Motor neuron (in vitro differentiated cells): ENCODE data around the gene PEAK1. TPM values are rescaled to one million over a fixed set of nuclear protein-coding genes. Genes with fewer than 3 reads are reported as not detected.

Source experiments
- ATAC-seq, 8 experiments: fragments of 200-7000 bp; cut with Tn5 transposase; replicated peaks in 6 of 8; 2 replicates each; pipeline ENCODE4 v1.8.0; 2021; ENCODE audit warnings: mild to moderate bottlenecking in 8 of 8, moderate library complexity in 8 of 8
- H3K27ac ChIP-seq, 2 donors: fragments of 250-450 bp; sonication (Bioruptor Pico); 2 replicates each; pipeline ENCODE4 v1.9.0; 2021; ENCODE audit warnings: antibody characterized with exemption in 2 of 2, mild to moderate bottlenecking in 2 of 2, moderate library complexity in 1 of 2
- H3K4me1 ChIP-seq, 2 donors: fragments of 250-450 bp; sonication (Bioruptor Pico); replicated peaks in 1 of 2; 2 replicates each; pipeline ENCODE4 v1.6.1; 2021; ENCODE audit warnings: antibody characterized with exemption in 2 of 2, mild to moderate bottlenecking in 2 of 2, moderate library complexity in 1 of 2
- H3K4me3 ChIP-seq, 5 donors: fragments of 250-450 bp; sonication (Bioruptor Pico); 2 replicates each; pipeline ENCODE4 v1.9.0; 2021; ENCODE audit warnings: antibody characterized with exemption in 5 of 5, mild to moderate bottlenecking in 5 of 5, moderate library complexity in 4 of 5
- WGBS, 10 experiments: fragments of 450-650 bp; shearing (Covaris generic); methylation state at CpG; one replicate each; pipeline ENCODE4 v1.0.0; 2022; 5-methylcytosine and 5-hydroxymethylcytosine counted together
- in situ Hi-C, 9 experiments: fragments of 400-800 bp; cut with MboI; loops; one replicate each; pipeline ENCODE4 v1.15.0; 2021; ENCODE audit warnings: low sequenced_read_pairs in 9 of 9, low pct_unique_long_range_greater_than_20kb in 2 of 9; ENCODE audit not compliant: unreplicated experiment in 9 of 9
- total RNA-seq, 8 experiments: library from RNA; unstranded; fragments of 300-600 nt; gene quantifications; 2 replicates each; pipeline versions ENCODE4 v1.2.3 to v1.2.4, GENCODE V29; 2022

PEAK1 gene
- total RNA-seq, 8 experiments from 2014 or later = 8.9 to 87.5 (median 12.2) TPM

GRCh38 chr15:77067691-77068367, 352.1 kb downstream of the PEAK1 start:
- no peak for ATAC-seq
- in situ Hi-C loops = no loop called here
- WGBS, 10 experiments = 80 to 100% (median 94%) methylated on average over 1 to 3 of the region's 3 CpGs
- no peak overlapping the region for H3K4me3 ChIP-seq
- peaks cover 8 to 12% of the 10 kb centered on the region in 2 donors for H3K4me1 ChIP-seq
- no peak overlapping the region for H3K27ac ChIP-seq

DNA sequence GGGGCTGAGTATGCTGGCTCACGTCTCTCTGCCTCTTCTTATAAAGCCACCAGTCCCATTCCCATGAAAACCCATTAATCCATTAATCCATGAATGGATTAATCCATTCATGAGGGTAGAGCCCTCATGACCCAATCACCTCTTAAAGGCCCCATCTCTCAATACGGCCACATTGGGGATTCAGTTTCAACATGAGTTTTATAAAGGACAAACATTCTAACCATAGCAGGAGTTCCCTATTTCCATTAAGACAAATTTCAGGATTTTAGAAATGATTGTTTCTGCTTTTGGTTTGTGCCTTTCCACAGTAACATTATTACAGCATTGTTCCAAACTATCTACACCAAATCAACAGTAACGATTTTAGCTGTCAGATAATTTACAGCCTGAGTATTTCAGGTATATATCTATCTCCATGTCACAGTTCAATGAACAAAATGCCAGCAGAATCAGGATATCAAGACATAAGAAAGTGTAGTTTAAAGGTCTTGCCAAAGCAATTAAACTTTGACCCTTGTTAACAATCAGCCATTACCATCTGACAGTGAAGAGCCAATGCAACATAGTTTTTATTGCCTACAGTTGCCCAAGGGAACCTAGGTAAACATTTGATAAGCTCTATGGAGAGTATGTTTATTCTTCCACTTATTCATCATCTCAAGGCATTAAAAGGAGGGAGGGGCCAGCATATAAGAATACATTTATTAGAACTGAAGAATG, 352.8 kb downstream of the PEAK1 start:
- no peak overlapping the region for H3K4me3 ChIP-seq
- H3K4me1 ChIP-seq = peaks cover 8 to 12% of the 10 kb centered on the region in 2 donors
- H3K27ac ChIP-seq = no peak overlapping the region
- ATAC-seq = peak in 2 of 8 experiments; percentile 5 to 40
- 18 to 89% (median 80%) methylated on average over 1 to 3 of the region's 3 CpGs; no CpG with 5 or more reads in 2 of the 10 experiments for WGBS, 10 experiments
- in situ Hi-C loops = no loop called here

- WGBS, 10 experiments = 67 to 97% (median 89%) methylated on average over 2 to 6 of the region's 6 CpGs; no CpG with 5 or more reads in 1 of the 10 experiments
- in situ Hi-C loops = no loop called here
- Histone ChIP-seq H3K4me3 (no peak overlapping the region), H3K27ac (no peak overlapping the region), H3K4me1 (peaks cover 13 to 14% of the 10 kb centered on the region in 2 donors)
- ATAC-seq = no peak
Measured at GRCh38 chr15:77064539-77065308, 355.2 kb downstream of the PEAK1 start.

GRCh38 chr15:77064063-77064462, 355.8 kb downstream of the PEAK1 start:
- no peak overlapping the region for H3K27ac ChIP-seq
- in situ Hi-C loops = no loop called here
- H3K4me3 ChIP-seq = no peak overlapping the region
- ATAC-seq = no peak
- peaks cover 6 to 15% of the 10 kb centered on the region in 2 donors for H3K4me1 ChIP-seq
- 20 to 100% (median 89%) methylated on average over 1 to 2 of the region's 2 CpGs; no CpG with 5 or more reads in 2 of the 10 experiments for WGBS, 10 experiments

GRCh38 chr15:77063249-77063648, 356.7 kb downstream of the PEAK1 start:
- H3K4me3 ChIP-seq = no peak overlapping the region
- ATAC-seq = no peak
- H3K4me1 ChIP-seq = peaks cover 4 to 15% of the 10 kb centered on the region in 2 donors
- in situ Hi-C loops = no loop called here
- no peak overlapping the region for H3K27ac ChIP-seq

GRCh38 chr15:77060546-77060945, 359.4 kb downstream of the PEAK1 start:
- H3K4me3 ChIP-seq = no peak overlapping the region

GRCh38 chr15:77059786-77060361, 360.0 kb downstream of the PEAK1 start:
- in situ Hi-C loops = no loop called here
- peaks cover 4 to 11% of the 10 kb centered on the region in 2 donors for H3K4me1 ChIP-seq
- 10 to 100% (median 67%) methylated on average over 1 to 2 of the region's 2 CpGs; no CpG with 5 or more reads in 3 of the 10 experiments for WGBS, 10 experiments
- no peak overlapping the region for H3K4me3 ChIP-seq
- H3K27ac ChIP-seq = no peak overlapping the region
- peak in 1 of 8 experiments; percentile 33 for ATAC-seq

More at GRCh38 chr15:77060546-77060945, 359.4 kb downstream of the PEAK1 start:
- Histone ChIP-seq H3K27ac (no peak overlapping the region), H3K4me1 (peaks cover 4 to 11% of the 10 kb centered on the region in 2 donors)
- in situ Hi-C loops = no loop called here
- peak in 4 of 8 experiments; percentile 15 to 63 (median 46) for ATAC-seq

DNA sequence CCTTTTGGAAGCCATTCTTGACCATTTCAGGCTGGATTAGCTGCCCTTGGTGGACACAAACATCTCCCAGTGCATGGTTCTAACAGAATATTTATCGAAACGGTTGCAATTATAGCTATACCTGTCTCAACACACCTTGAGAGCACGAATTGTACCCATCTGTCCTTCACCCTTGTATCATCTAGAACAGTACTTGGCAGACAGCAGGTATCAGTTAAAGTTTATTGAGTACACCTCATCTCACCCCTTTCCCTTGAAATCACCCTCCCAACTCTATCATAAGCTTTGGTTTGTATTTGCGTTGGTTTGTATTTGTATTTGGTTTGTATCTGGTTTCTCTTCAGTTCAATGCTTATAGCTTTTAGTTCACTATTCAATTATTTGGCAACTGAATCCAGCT, 361.4 kb downstream of the PEAK1 start:
- peaks cover 4 to 11% of the 10 kb centered on the region in 2 donors for H3K4me1 ChIP-seq
- no peak overlapping the region for H3K27ac ChIP-seq
- in situ Hi-C loops = no loop called here
- no peak overlapping the region for H3K4me3 ChIP-seq
- ATAC-seq = no peak
- WGBS, 10 experiments = 60 to 100% (median 100%) methylated on average over 1 to 4 of the region's 4 CpGs; no CpG with 5 or more reads in 4 of the 10 experiments

DNA sequence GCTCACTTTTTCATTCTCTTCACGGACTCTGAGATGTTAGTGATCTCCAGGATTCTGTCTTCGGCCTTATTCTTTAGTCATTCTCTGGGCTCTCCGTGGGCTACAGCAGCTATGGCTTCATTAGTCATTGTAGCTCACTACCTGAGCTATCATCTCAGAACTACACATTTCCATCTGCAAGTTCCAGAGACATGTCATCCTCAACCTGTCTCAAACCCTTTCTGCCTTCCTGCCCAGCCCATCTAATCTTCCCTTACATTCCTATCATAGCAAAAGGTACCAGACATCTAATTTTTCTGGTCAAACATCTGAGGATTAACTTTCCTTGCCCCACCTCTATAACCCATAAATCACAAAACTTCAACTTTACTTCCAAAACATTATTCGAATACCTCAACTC, 362.2 kb downstream of the PEAK1 start:
- no peak overlapping the region for H3K27ac ChIP-seq
- WGBS, 10 experiments = 79 to 100% (median 93%) methylated on average over 1 to 4 of the region's 4 CpGs; no CpG with 5 or more reads in 1 of the 10 experiments
- in situ Hi-C loops = no loop called here
- H3K4me3 ChIP-seq = no peak overlapping the region
- peaks cover 4 to 11% of the 10 kb centered on the region in 2 donors for H3K4me1 ChIP-seq
- peak in 1 of 8 experiments; percentile 15 for ATAC-seq

GRCh38 chr15:77057072-77057471, 362.8 kb downstream of the PEAK1 start:
- Histone ChIP-seq H3K4me1 (peaks cover 4 to 11% of the 10 kb centered on the region in 2 donors), H3K4me3 (no peak overlapping the region), H3K27ac (no peak overlapping the region)
- peak in 1 of 8 experiments; percentile 47 for ATAC-seq
- in situ Hi-C loops = no loop called here
- WGBS, 10 experiments = 100% methylated on average over 1 of the region's 1 CpG; no CpG with 5 or more reads in 4 of the 10 experiments

GRCh38 chr15:77053709-77054108, 366.2 kb downstream of the PEAK1 start:
- in situ Hi-C loops = no loop called here
- ATAC-seq = no peak
- H3K4me1 ChIP-seq = no peaks in the 10 kb centered on the region
- H3K4me3 ChIP-seq = no peak overlapping the region
- WGBS, 10 experiments = 50 to 100% (median 90%) methylated on average over 1 to 2 of the region's 2 CpGs
- no peak overlapping the region for H3K27ac ChIP-seq

DNA sequence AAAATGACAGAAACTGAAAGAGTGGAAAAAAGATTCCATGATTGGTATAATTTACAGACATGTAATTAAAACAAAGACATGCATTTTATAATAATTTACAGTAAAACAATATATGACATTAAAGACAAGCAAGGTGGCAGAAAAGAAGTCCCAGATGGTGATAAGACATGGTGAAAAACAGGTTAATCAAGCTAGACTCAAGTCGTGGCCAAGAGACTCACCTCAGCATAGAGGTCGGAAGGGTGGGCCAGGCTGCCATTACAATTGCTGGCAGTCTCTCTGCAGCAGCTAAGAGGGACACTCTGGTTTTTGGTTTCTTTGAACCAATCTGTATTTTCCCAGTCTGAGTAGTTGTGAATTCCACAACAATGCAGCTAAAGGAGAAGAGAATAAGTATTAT, 367.3 kb downstream of the PEAK1 start:
- Histone ChIP-seq H3K27ac (no peak overlapping the region), H3K4me1 (no peaks in the 10 kb centered on the region), H3K4me3 (no peak overlapping the region)
- in situ Hi-C loops = no loop called here
- WGBS, 10 experiments = 59 to 100% (median 83%) methylated on average over 1 to 2 of the region's 2 CpGs; no CpG with 5 or more reads in 3 of the 10 experiments
- ATAC-seq = no peak
